GM23248 (cell line): ENCODE data around the gene LENG8.

Experiments used
- EZH2 ChIP-seq: fragments of 200-600 bp; sonication (generic); IDR thresholded peaks from 2 replicates; pipeline ENCODE4 v1.6.1; 2018; ENCODE audit warnings: antibody characterized with exemption, mild to moderate bottlenecking; ENCODE audit not compliant: insufficient read depth, poor library complexity, severe bottlenecking
- EZH2phosphoT487 ChIP-seq: fragments of 200-600 bp; sonication (generic); IDR thresholded peaks from 2 replicates; pipeline ENCODE4 v1.6.1; 2018; ENCODE audit warnings: antibody characterized with exemption, moderate library complexity, mild to moderate bottlenecking, low read depth; ENCODE audit not compliant: insufficient read depth

DNA sequence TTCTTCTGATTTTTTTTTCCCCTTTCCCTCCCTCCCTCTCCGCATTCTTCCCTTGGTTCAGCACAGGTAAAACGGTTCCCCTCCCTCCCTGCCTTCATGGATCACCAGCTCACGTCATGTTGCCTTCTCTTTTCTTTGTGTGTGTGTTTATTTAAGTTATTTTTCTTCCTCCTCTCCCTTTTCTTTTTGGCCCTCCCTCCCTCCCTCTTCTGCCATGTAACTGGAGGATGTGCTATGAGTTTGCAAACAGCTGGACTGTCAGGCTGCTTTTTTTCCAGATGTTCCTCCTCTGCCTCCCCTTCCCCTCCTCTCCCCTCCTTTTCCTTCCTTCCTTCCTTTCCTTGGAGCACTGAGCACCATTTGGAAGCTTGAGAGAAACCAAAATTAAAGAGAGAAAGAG lies 12.6 kb downstream of the LENG8 start:
- TF ChIP-seq EZH2phosphoT487 (no peak), EZH2 (no peak)
